GM12878 (cell line): Measurements from ENCODE around the gene ECHDC1. TPM values are rescaled to one million over a fixed set of nuclear protein-coding genes. Genes with fewer than 3 reads are reported as not detected.
"Not testable (repeated sequence)": the region's sequence is repeated elsewhere in the genome, so short reads cannot be mapped to it uniquely, and the experiment has no call there.

Experiments
- ATAC-seq: fragments of 200-7000 bp; cut with Tn5 transposase; 3 replicates; pipeline ENCODE4 v1.9.1; 2020; ENCODE audit warnings: mild to moderate bottlenecking, moderate library complexity
- BruUV-seq: library from RNA; stranded (reverse); fragments of 400-500 nt; replicated peaks from 2 replicates; lab custom pipeline; 2021; lab: Mats Ljungman, UMichigan
- CTCF ChIA-PET: fragments of 300-600 bp; sonication (Branson Sonifier 250); formaldehyde crosslinking; extraction: SDS; loops from one replicate; lab custom pipeline; 2021; ENCODE audit warnings: inconsistent platforms; lab: Yijun Ruan, JAX
- POLR2A ChIA-PET: fragments of 350-600 bp; formaldehyde crosslinking; extraction: SDS; loops from one replicate; lab custom pipeline; 2021; ENCODE audit warnings: inconsistent platforms; lab: Charles Lee
- RAD21 ChIA-PET: fragments of 300-600 bp; sonication (Branson Sonifier 250); formaldehyde crosslinking; loops from one replicate; lab custom pipeline; 2023; ENCODE audit warnings: antibody characterized with exemption; ENCODE audit not compliant: unreplicated experiment; lab: Charles Lee
- SMC1A ChIA-PET: fragments of 300-600 bp; sonication (Branson Sonifier 250); formaldehyde crosslinking; loops from one replicate; lab custom pipeline; 2023; ENCODE audit not compliant: unreplicated experiment, uncharacterized antibody; lab: Charles Lee
- DNase-seq: peaks from one replicate; pipeline ENCODE4 v3.0.0-alpha.2; 2011; ENCODE audit warnings: low read depth, low spot score
- FAIRE-seq: peaks from 3 replicates; lab custom pipeline; 2011; peaks lifted over from hg19 to GRCh38; lab: Jason Lieb, UNC
- H2AFZ ChIP-seq: 2 replicates; pipeline ENCODE4 v1.6.0; 2011; ENCODE audit warnings: low read depth, low read length, control low read depth; ENCODE audit not compliant: control insufficient read depth
- H3K27ac ChIP-seq: 2 replicates; pipeline ENCODE4 v1.5.1; 2011; ENCODE audit warnings: control low read depth; ENCODE audit not compliant: control insufficient read depth, insufficient read depth
- H3K27me3 ChIP-seq, 2 experiments: replicated peaks in 1 of 2; 2 replicates each; pipeline versions ENCODE4 v1.6.0 to v1.6.1; 2011; ENCODE audit warnings: low read length in 1 of 2; ENCODE audit not compliant: control insufficient read depth in 2 of 2, insufficient read depth in 2 of 2
- H3K36me3 ChIP-seq, 2 experiments: 2 replicates each; pipeline ENCODE4 v1.5.1; 2011; ENCODE audit warnings: low read length in 1 of 2; ENCODE audit not compliant: control insufficient read depth in 2 of 2, insufficient read depth in 2 of 2
- H3K4me1 ChIP-seq: 2 replicates; pipeline ENCODE4 v1.6.1; 2011; ENCODE audit warnings: mild to moderate bottlenecking, low read length, moderate library complexity, mixed read lengths; ENCODE audit not compliant: control insufficient read depth, insufficient read depth
- H3K4me2 ChIP-seq: 2 replicates; pipeline ENCODE4 v1.6.0; 2011; ENCODE audit warnings: control low read depth; ENCODE audit not compliant: control insufficient read depth, insufficient read depth
- H3K4me3 ChIP-seq: fragments of 200-600 bp; sonication (generic); 2 replicates; pipeline ENCODE4 v1.5.1; 2016
- H3K79me2 ChIP-seq: 2 replicates; pipeline ENCODE4 v1.6.0; 2011; ENCODE audit warnings: low read length; ENCODE audit not compliant: control insufficient read depth, insufficient read depth
- H3K9ac ChIP-seq: 2 replicates; pipeline ENCODE4 v1.8.0; 2011; ENCODE audit warnings: low read length, control low read depth, mixed read lengths; ENCODE audit not compliant: control insufficient read depth, insufficient read depth
- H3K9me3 ChIP-seq: replicated peaks from 3 replicates; pipeline ENCODE4 v1.5.1; 2011; ENCODE audit warnings: mild to moderate bottlenecking, low read length; ENCODE audit not compliant: control insufficient read depth, insufficient read depth
- H4K20me1 ChIP-seq: 2 replicates; pipeline ENCODE4 v1.6.0; 2011; ENCODE audit not compliant: control insufficient read depth, insufficient read depth
- EED ChIP-seq: sonication (generic); IDR thresholded peaks from 2 replicates; pipeline ENCODE4 v1.6.1; 2016; ENCODE audit warnings: antibody characterized with exemption, low read depth
- EGR1 ChIP-seq, 2 experiments: IDR thresholded peaks; 1 replicate in 1 of 2; 2 replicates in 1 of 2; pipeline ENCODE4 v1.6.1; 2011 to 2012; ENCODE audit warnings: low read depth in 2 of 2, low read length in 2 of 2, borderline replicate concordance in 1 of 2, mild to moderate bottlenecking in 1 of 2, moderate library complexity in 1 of 2
- EP300 ChIP-seq, 2 experiments: fragments of 150-350 bp in 1 of 2; IDR thresholded peaks; 2 replicates each; pipeline ENCODE4 v1.6.1; 2011 to 2012; ENCODE audit warnings: low read depth in 2 of 2, low read length in 2 of 2, borderline replicate concordance in 1 of 2, improper control_type of control experiment in 1 of 2, inconsistent platforms in 1 of 2; ENCODE audit not compliant: control insufficient read depth in 1 of 2
- FOXK2 ChIP-seq: fragments of 450-650 bp; IDR thresholded peaks from 2 replicates; pipeline ENCODE4 v1.6.1; 2017; ENCODE audit warnings: mild to moderate bottlenecking, moderate library complexity
- HCFC1 ChIP-seq: fragments of 150-350 bp; IDR thresholded peaks from 2 replicates; pipeline ENCODE4 v1.6.1; 2014; ENCODE audit warnings: low read length
- HDAC6 ChIP-seq: fragments of 200-600 bp; sonication (generic); IDR thresholded peaks from one replicate; pipeline ENCODE4 v1.8.0; 2017; ENCODE audit warnings: antibody characterized with exemption; ENCODE audit not compliant: unreplicated experiment
- MXI1 ChIP-seq: fragments of 150-350 bp; IDR thresholded peaks from 2 replicates; pipeline ENCODE4 v1.6.1; 2011; ENCODE audit warnings: low read depth, mild to moderate bottlenecking, inconsistent platforms, low read length, improper control_type of control experiment
- MYC ChIP-seq: IDR thresholded peaks from 2 replicates; pipeline ENCODE4 v1.6.1; 2011; ENCODE audit warnings: mild to moderate bottlenecking, low read length, moderate library complexity, inconsistent platforms; ENCODE audit not compliant: insufficient read depth, insufficient replicate concordance, insufficient read length, severe bottlenecking
- NFYA ChIP-seq: IDR thresholded peaks from 2 replicates; pipeline ENCODE4 v1.6.1; 2011; ENCODE audit warnings: low read depth, mild to moderate bottlenecking, low read length, improper control_type of control experiment, borderline replicate concordance
- NFYB ChIP-seq: IDR thresholded peaks from 2 replicates; pipeline ENCODE4 v1.6.1; 2011; ENCODE audit warnings: low read depth, mild to moderate bottlenecking, low read length, improper control_type of control experiment, moderate library complexity; ENCODE audit not compliant: insufficient read depth
- PML ChIP-seq: IDR thresholded peaks from 2 replicates; pipeline ENCODE4 v1.6.1; 2012; ENCODE audit warnings: low read length, inconsistent platforms
- POLR2AphosphoS5 ChIP-seq: IDR thresholded peaks from 2 replicates; pipeline ENCODE4 v1.6.1; 2011; ENCODE audit warnings: mild to moderate bottlenecking, low read length, inconsistent platforms
- SMAD5 ChIP-seq: IDR thresholded peaks from 2 replicates; pipeline ENCODE4 v1.6.1; 2016; ENCODE audit warnings: antibody characterized with exemption, low read depth
- TARDBP ChIP-seq: IDR thresholded peaks from 2 replicates; pipeline ENCODE4 v1.6.1; 2016; ENCODE audit warnings: borderline replicate concordance
- ZZZ3 ChIP-seq: IDR thresholded peaks from 2 replicates; pipeline ENCODE4 v1.6.1; 2011; ENCODE audit warnings: low read depth; ENCODE audit not compliant: control insufficient read depth, insufficient read length
- WGBS: methylation state at CpG from one replicate; pipeline ENCODE4 v1.1.6; 2016; ENCODE audit warnings: low lambda C conversion rate; ENCODE audit not compliant: insufficient replicate concordance, insufficient coverage; ENCODE audit errors: missing lambda C conversion rate; 5-methylcytosine and 5-hydroxymethylcytosine counted together
- in situ Hi-C: fragments of 300-500 bp; cut with MboI; formaldehyde crosslinking; loops from 9 replicates; pipeline ENCODE4 v1.14.3; 2018; ENCODE audit warnings: mixed read lengths
- intact Hi-C: fragments of 100-400 bp; cut with micrococcal nuclease; formaldehyde crosslinking; loops from one replicate; pipeline ENCODE4 v1.14.2; 2022; ENCODE audit not compliant: unreplicated experiment
- polyA plus RNA-seq, 11 experiments: library from polyadenylated mRNA; depleted of rRNA in 4 of 11; unstranded in 6 of 11; stranded (reverse) in 5 of 11; fragments of >200 nt; fragmentation: Nextera tagmentation in 4 of 11; fragmentation: Illumina TruSeq in 1 of 11; extraction: Ambion mirVana in 4 of 11; extraction: Trizol in 1 of 11; gene quantifications; 1 replicate in 1 of 11; 2 replicates in 10 of 11; pipeline versions ENCODE4 v1.2.1 to v1.2.3, GENCODE V29; 2011 to 2016; ENCODE audit warnings: inconsistent platforms in 2 of 11, missing spikeins in 2 of 11, low read depth in 1 of 11
- total RNA-seq, 4 experiments: library from RNA; depleted of rRNA in 3 of 4; stranded (reverse); fragments of >200 nt in 3 of 4; fragmentation: Illumina TruSeq in 1 of 4; extraction: Trizol in 1 of 4; gene quantifications; 2 replicates each; pipeline versions ENCODE4 v1.2.1 to v1.2.3, GENCODE V29; 2013 to 2021

Gene ECHDC1
- total and polyA plus RNA-seq, 10 of the 15 experiments (the other 5 are each of a cell fraction or from before 2014, with no cell fraction given) = 46.2 to 111 (median 70.7) TPM

DNA sequence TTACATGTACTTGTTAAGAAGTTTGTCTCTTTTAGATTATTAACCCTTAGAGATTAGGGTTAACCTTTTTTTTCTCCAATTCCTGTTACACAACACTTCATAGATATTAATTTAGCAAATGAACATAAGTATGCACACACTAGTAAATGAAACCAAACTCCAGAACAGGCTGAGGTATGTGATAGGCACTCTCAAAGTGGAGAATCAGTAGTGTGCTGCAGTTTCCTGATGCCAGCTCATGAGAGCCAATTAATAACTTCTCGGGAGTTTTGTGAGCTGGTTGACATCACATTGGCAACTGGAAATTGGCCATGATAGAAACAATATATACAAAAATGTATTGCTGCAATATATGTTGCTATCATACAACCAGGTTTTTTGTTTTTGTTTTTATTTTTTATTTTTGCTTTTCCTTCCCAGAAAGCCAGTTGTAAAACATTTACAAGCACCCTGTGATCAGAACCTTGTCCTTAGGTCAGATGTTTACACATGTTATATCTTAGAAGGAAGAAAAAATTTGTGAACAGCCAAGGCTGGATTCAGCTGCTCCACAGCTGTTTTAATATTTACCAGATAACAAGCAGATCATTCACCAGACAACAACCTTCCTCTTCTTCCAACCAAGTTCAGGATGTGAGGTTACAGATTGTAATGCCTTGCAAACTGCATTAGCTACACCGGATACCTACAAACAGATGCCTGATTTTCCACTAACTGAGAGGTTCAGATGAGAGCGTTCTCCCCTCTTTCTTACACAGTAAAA is 42.4 kb upstream of the ECHDC1 start:
- ChIA-PET RAD21 (interaction anchor here (0.9 kb wide), 1 partner anchor 35 kb away, joined by 3 read pairs; no protein-coding TSS in a partner anchor), POLR2A (no interaction called here), SMC1A (interaction anchor here (0.8 kb wide), 1 partner anchor 53 kb away, joined by 3 read pairs; no protein-coding TSS in a partner anchor)
- no peak for DNase-seq
- no peaks in the 10 kb centered on the region for H3K36me3 ChIP-seq
- no peaks in the 10 kb centered on the region for H3K79me2 ChIP-seq
- H3K4me3 ChIP-seq = no peak overlapping the region
- no peaks in the 10 kb centered on the region for H3K4me1 ChIP-seq
- in situ Hi-C loops (no loop called here), intact Hi-C loops (no loop called here)
- no peak overlapping the region for H3K4me2 ChIP-seq
- H3K9me3 ChIP-seq = no peaks in the 10 kb centered on the region
- H3K27me3 ChIP-seq = no peaks in the 10 kb centered on the region
- no peak for FAIRE-seq
- 68% methylated on average over 3 of the region's 3 CpGs for WGBS
- H3K9ac ChIP-seq = no peak overlapping the region
- no TSS peak for BruUV-seq
- H4K20me1 ChIP-seq = no peaks in the 10 kb centered on the region
- TF ChIP-seq SMAD5 (no peak), ZZZ3 (no peak), FOXK2 (no peak), TARDBP (no peak), POLR2AphosphoS5 (no peak), NFYA (no peak), EP300 (IDR thresholded peaks at IDR 0.05; ENCODE audit: borderline replicate concordance in 1 of 2, control insufficient read depth in 1 of 2, low read depth in 2 of 2, low read length in 2 of 2) (no peak), PML (no peak), NFYB (no peak), EGR1 (IDR thresholded peaks at IDR 0.05; ENCODE audit: borderline replicate concordance in 1 of 2, low read depth in 2 of 2, low read length in 2 of 2) (no peak), EED (no peak), MYC (no peak), MXI1 (no peak), HDAC6 (no peak), HCFC1 (no peak)
- TF ChIP-seq, all 136 proteins: peak for 0
- Histone ChIP-seq H2AFZ (no peak overlapping the region), H3K27ac (no peak overlapping the region)
- CTCF ChIA-PET = no interaction called here
- no peak for ATAC-seq

DNA sequence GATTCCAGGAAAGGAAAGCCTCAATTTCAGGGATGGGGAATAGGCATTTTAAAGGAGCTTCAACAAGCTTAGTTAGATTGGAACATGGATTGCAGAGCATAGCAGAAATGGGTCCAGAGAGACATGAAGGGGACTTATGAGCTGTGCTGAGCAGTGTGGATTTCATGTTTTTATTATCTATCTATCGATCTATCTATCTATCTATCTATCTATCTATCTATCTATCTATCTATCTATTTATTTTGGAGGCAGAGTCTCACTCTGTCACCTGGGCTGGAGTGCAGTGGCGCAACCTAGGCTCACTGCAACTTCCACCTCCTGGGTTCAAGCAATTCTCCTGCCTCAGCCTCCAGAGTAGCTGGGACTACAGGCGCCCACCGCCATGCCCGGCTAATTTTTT is 41.4 kb upstream of the ECHDC1 start:
- intact Hi-C loops, RAD21 ChIA-PET, H2AFZ ChIP-seq, H3K79me2 ChIP-seq, H4K20me1 ChIP-seq, BruUV-seq, H3K27me3 ChIP-seq, H3K9me3 ChIP-seq, SMC1A ChIA-PET, H3K9ac ChIP-seq, H3K4me2 ChIP-seq, ATAC-seq, POLR2A ChIA-PET, H3K4me3 ChIP-seq, H3K4me1 ChIP-seq, FAIRE-seq, DNase-seq, H3K27ac ChIP-seq, H3K36me3 ChIP-seq, in situ Hi-C loops: not testable (repeated sequence)
- CTCF ChIA-PET = interaction anchor here (1.0 to 1.7 kb wide), 3 partner anchors 11 to 36 kb away, joined by 3 to 9 read pairs (median 5); no protein-coding TSS in a partner anchor
- WGBS = 93% methylated on average over 5 of the region's 5 CpGs
